Neutrophil (primary cell): Measurements from ENCODE around the gene CHST5.
"Not testable (repeated sequence)": the region's sequence is repeated elsewhere in the genome, so short reads cannot be mapped to it uniquely, and the experiment has no call there.

Source experiments
- H3K27ac ChIP-seq: fragments of 200-600 bp; sonication (generic); 2 replicates; pipeline ENCODE4 v1.5.1; 2016; ENCODE audit warnings: mild to moderate bottlenecking, moderate library complexity
- H3K27me3 ChIP-seq: fragments of 200-600 bp; sonication (generic); 2 replicates; pipeline ENCODE4 v1.6.0; 2016; ENCODE audit warnings: mild to moderate bottlenecking
- H3K36me3 ChIP-seq: fragments of 200-600 bp; sonication (generic); 2 replicates; pipeline ENCODE4 v1.5.1; 2017
- H3K4me1 ChIP-seq, 2 experiments: fragments of 200-600 bp in 1 of 2; sonication (generic) in 1 of 2; 1 replicate in 1 of 2; 2 replicates in 1 of 2; pipeline versions ENCODE4 v1.5.1 to v1.6.1; 2013 to 2016; ENCODE audit warnings: low read depth in 1 of 2, low read length in 1 of 2, mild to moderate bottlenecking in 1 of 2, moderate library complexity in 1 of 2; ENCODE audit not compliant: control insufficient read depth in 1 of 2, insufficient read depth in 1 of 2
- H3K4me3 ChIP-seq, 2 experiments: fragments of 200-600 bp in 1 of 2; sonication (generic) in 1 of 2; 1 replicate in 1 of 2; 2 replicates in 1 of 2; pipeline ENCODE4 v1.5.1; 2013 to 2016; ENCODE audit warnings: low read depth in 1 of 2, low read length in 1 of 2, mild to moderate bottlenecking in 1 of 2, moderate library complexity in 1 of 2
- H3K9me3 ChIP-seq: fragments of 200-600 bp; sonication (generic); 2 replicates; pipeline ENCODE4 v1.5.1; 2016
- CTCF ChIP-seq: fragments of 200-600 bp; sonication (generic); IDR thresholded peaks from 2 replicates; pipeline ENCODE4 v1.5.1; 2016; ENCODE audit warnings: antibody characterized with exemption

Gene CHST5

GRCh38 chr16:75546293-75546692, 10.4 kb upstream of the CHST5 start:
- H3K27ac ChIP-seq: no peak overlapping the region
- TF ChIP-seq CTCF: no peak
- no peaks in the 10 kb centered on the region for H3K27me3 ChIP-seq
- H3K36me3 ChIP-seq: no peaks in the 10 kb centered on the region
- H3K4me3 ChIP-seq: no peak overlapping the region
- H3K9me3 ChIP-seq: no peaks in the 10 kb centered on the region
- H3K4me1 ChIP-seq: no peaks in the 10 kb centered on the region

GRCh38 chr16:75545879-75546278, 10.0 kb upstream of the CHST5 start:
- H3K27ac ChIP-seq, H3K4me1 ChIP-seq, H3K36me3 ChIP-seq, H3K27me3 ChIP-seq, H3K4me3 ChIP-seq, H3K9me3 ChIP-seq: not testable (repeated sequence)

GRCh38 chr16:75542462-75542861, 6.6 kb upstream of the CHST5 start:
- not testable (repeated sequence) for H3K27ac ChIP-seq, H3K36me3 ChIP-seq, H3K9me3 ChIP-seq, H3K4me1 ChIP-seq, H3K27me3 ChIP-seq, H3K4me3 ChIP-seq

- no peak for TF ChIP-seq CTCF
- Histone ChIP-seq H3K27me3 (no peaks in the 10 kb centered on the region), H3K36me3 (no peaks in the 10 kb centered on the region), H3K4me1 (no peaks in the 10 kb centered on the region), H3K4me3 (no peak overlapping the region), H3K27ac (no peak overlapping the region), H3K9me3 (no peaks in the 10 kb centered on the region)
These were observed 5.3 kb upstream of the CHST5 start for GRCh38 chr16:75541236-75541635.

GRCh38 chr16:75538882-75539565, 3.1 kb upstream of the CHST5 start:
- H3K4me3 ChIP-seq, H3K27me3 ChIP-seq, H3K4me1 ChIP-seq, H3K36me3 ChIP-seq, H3K27ac ChIP-seq, H3K9me3 ChIP-seq: not testable (repeated sequence)

GRCh38 chr16:75537776-75538175, 1.9 kb upstream of the CHST5 start:
- no peak for TF ChIP-seq CTCF
- H3K4me1 ChIP-seq: no peaks in the 10 kb centered on the region

GRCh38 chr16:75535211-75535843, 581 bp downstream of the CHST5 start:
- H3K9me3 ChIP-seq: no peaks in the 10 kb centered on the region
- H3K27me3 ChIP-seq: no peaks in the 10 kb centered on the region
- H3K4me1 ChIP-seq: no peaks in the 10 kb centered on the region
- TF ChIP-seq CTCF: no peak
- no peak overlapping the region for H3K27ac ChIP-seq
- H3K36me3 ChIP-seq: no peaks in the 10 kb centered on the region
- H3K4me3 ChIP-seq: no peak overlapping the region

More at GRCh38 chr16:75537776-75538175, 1.9 kb upstream of the CHST5 start:
- Histone ChIP-seq H3K36me3 (no peaks in the 10 kb centered on the region), H3K9me3 (no peaks in the 10 kb centered on the region), H3K27me3 (no peaks in the 10 kb centered on the region), H3K27ac (no peak overlapping the region), H3K4me3 (no peak overlapping the region)
